ENCODE data around the gene ZNF214.

- TF ChIP-seq CTCF (conservative IDR thresholded peaks at IDR 0.05) = no peak
- no peak for TF ChIP-seq ZFX (IDR thresholded peaks at IDR 0.05)
Measured at GRCh38 chr11:6968816-6969215, 51.3 kb downstream of the ZNF214 start.

All from C4-2B (cell line).